ENCODE measurements around the gene UQCC5.
"Not testable (repeated sequence)": the region's sequence is repeated elsewhere in the genome, so short reads cannot be mapped to it uniquely, and the experiment has no call there.

UQCC5 gene

DNA sequence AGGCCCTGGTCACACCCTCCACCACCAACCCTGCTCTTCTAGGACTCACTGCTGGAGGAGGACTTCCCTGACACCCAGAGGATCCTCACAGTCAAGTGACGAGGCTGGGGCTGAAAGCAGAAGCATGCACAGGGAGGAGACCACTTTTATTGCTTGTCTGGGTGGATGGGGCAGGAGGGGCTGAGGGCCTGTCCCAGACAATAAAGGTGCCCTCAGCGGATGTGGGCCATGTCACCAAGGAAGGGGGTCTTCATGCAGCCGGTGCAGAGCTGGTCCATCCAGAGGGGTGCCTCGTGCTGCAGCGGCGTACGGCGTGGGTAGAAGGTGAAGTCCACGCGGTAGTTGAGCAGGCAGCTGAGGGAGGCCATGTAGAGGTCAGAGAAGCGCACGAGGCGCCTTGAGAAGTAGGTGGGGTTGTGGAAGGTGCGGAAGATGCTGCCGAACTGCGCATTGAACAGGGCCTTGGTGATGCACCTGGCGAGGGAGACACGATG is 12.1 kb upstream of the UQCC5 start:
- no peak for FAIRE-seq

DNA sequence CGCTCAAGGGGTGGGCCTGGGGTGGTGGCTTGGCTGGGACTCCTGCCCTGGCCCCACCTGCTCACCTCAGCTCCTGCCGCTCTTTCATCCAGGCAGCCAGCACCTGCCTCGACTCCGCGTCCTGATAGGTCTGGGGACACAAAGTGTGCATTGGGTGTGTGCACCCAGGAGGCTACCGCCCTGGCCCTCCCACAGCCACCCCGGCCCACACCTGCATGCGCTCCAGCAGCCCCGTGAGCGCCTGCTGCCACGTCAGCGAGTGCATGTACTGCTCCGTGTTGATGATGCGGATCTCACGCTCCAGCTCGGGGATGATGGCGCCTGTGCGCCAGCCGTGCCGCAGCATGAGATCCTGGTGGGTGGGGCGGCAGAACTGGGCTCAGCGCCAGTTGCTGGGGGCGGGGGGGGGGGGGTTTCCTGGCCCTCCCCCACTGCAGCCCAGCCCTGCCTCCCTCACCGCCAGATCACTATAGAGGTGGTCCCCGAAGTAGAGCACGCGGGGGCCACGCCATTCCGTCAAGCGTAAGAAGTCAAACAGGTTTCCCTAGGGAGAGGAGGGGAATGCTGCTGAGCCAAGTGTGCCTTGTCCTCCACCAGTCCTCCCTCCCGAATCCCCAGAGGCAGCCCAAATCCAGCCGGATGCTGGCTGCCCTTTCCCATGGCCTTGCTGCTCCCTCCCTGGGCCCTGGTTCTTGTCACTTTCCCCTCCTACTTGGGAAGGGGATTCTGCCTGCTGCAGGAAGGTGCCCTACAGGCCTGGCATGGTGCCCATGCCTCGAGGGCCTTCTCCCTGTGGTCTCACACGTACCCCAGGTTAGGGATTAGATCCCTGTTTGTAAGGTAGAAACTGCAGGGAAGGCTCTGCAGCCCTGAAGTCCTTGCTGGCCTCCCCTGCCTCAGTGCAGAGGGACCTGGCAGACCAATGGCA is 11.4 kb upstream of the UQCC5 start:
- no peak for FAIRE-seq

DNA sequence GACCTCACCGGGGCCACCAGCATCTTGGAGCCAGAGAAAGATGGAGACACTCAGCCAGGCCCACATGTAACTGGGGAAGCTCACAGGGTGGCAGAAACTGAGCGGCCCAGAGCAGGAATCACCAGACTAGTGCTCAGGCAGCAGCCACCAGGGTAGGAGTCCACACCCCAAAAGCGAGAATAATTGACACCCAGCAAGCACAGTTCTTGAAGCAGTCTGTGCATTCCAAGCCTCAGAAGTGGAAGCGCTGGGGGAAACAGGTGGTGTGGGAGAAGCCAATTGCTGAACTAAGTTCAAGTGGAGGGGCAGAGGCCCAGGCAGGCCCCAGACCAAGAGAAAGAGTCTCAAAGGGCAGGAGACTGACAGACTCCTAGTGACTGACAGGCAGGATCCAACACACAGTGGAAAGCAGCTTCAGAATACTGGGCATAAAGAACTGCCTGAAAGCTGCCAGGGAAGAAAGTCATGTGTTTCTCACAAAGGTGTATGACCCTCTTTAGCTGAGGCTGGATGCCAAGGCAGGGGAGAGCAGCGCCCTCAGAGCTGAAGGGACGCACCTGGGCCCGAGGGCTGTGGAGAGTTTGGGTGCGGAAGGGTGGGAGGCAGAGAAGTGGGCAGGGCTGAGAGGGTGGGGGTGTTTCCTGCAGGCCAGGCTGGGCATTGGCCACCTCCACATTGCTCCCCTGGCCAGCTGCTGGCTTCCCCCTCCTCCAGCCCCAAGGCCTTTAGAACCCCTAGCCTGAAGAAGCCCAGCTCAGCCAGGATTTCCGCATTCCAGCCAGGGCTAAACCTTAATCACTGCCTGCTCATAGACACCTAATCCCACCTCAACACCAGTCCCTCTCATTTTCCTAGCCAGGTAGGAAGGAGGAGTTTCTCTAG is 10.5 kb upstream of the UQCC5 start:
- no peak for FAIRE-seq

DNA sequence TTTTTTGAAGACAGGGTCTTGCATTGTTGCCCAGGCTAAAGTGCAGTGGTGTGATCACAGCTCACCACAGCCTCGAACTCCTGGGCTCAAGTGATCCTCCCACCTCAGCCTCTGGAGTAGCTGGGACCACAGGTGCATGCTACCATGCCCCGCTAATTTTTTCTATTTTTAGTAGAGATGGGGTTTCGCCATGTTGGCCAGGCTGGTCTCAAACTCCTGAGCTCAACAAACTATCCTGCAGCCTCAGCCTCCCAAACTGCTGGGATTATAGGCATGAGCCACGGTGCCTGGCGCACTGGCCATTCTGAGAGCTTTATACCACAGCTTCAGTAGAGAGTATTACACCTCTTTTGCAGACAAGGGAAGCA is 9.8 kb upstream of the UQCC5 start:
- not testable (repeated sequence) for FAIRE-seq

DNA sequence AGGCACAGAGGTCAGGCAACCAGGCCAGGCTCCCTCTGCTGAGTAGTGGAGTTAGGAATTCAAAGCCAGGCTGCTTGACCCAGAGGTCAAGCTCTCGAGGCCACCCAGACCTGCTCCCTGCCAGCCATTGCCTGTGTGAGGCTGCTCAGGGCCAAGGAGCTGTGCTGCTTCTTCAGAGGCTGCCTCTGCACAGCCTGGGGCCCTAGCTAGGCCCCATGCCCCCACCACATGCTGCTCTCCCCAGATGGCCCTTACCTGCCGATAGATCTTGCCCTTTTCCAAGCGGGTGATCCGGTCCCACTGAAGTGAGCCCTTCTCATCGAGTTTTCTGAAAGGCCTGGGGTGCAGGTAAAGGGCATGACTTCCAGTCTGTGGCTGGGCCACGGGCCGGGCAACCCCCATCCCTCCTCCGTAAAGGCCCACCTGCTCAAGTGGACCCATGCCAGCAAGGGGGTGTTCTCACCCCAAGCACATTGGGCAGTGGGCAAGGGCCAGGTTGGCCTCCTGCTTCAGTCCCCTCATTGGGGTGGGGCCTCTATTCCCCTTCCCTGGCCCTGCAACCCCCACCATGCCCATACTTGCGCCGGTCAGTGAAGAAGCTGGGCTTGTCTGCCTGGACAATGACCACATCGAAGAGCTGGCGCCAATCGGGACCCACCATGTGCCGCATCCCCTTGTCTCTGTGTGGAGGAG is 9.2 kb upstream of the UQCC5 start:
- FAIRE-seq: no peak

DNA sequence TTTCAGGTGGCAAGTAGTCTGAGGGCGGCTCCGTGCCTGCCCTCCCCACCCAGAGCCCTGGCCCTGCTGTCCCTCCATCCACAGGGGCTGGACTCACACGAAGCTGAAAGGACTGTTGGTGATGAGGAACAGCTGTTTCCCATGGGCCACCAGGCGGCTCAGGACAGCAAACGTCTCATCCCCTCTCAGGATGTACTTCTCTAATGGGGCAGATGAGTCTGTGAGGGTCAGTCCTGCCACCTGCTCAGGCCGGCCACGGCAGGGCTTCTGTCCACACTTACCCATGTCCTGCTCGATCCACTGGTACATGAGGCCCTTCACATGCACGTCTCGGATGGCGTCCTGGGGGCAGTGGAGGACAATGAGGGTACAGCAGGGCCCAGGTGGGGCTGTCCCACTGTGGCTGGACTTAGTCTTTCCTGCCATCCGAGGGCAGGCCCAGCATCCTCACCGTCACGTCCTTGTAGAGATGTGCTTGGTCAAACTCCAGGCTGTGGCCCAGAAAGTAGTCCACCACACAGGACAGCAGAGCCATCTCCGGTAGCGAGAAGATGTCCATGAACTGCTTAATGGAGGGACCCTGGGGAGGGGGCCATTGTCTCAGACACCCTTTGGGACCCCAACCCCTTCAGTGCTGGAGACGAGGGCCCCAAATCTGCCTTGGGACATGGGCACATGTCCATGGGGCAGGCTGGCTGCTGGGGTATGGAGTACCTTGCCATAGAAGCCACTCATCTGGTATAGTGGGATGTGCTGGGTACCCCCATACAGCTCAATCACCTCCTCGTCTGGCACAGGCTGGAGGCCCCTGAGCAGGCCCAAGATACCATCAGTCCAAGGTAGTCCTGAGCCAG is 8.4 kb upstream of the UQCC5 start:
- FAIRE-seq: no peak

DNA sequence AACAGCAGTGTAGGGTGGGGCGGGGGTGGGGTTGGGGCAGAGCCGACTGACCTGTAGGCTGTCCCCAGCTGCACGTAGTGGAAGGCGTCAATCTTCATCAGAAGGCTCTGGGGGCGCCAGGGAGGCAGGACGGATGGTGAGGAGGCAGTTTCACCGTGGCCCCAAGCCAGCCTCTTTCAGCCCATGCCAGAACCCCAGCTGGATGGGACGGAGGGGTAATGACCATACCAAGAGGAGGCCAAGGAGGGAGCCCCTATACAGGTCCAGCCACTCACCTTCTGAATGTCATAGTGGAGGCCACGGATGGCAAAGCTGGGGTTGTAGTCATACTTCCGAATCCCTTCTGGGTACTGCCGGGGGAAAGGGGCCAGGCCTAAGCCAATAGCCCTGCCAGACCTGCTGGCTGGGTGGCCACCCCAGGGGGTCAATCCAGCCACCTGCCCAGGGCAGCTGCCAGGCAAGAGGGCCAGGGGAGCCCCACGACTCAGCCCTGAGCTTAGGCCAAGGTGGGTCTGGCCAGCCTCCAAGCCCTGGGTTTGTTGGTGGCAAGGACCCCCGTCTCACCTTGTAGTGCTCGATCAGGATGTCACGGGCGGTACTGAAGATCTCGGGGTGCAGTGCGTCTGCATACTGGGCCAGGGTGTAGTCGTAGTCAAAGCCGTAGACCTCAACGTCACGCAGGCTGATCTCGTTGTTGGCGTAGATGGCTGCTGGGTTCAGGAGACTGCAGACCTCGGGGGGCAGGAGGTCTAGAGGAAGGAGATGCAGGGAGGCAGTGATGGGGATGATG is 7.6 kb upstream of the UQCC5 start:
- FAIRE-seq: no peak

DNA sequence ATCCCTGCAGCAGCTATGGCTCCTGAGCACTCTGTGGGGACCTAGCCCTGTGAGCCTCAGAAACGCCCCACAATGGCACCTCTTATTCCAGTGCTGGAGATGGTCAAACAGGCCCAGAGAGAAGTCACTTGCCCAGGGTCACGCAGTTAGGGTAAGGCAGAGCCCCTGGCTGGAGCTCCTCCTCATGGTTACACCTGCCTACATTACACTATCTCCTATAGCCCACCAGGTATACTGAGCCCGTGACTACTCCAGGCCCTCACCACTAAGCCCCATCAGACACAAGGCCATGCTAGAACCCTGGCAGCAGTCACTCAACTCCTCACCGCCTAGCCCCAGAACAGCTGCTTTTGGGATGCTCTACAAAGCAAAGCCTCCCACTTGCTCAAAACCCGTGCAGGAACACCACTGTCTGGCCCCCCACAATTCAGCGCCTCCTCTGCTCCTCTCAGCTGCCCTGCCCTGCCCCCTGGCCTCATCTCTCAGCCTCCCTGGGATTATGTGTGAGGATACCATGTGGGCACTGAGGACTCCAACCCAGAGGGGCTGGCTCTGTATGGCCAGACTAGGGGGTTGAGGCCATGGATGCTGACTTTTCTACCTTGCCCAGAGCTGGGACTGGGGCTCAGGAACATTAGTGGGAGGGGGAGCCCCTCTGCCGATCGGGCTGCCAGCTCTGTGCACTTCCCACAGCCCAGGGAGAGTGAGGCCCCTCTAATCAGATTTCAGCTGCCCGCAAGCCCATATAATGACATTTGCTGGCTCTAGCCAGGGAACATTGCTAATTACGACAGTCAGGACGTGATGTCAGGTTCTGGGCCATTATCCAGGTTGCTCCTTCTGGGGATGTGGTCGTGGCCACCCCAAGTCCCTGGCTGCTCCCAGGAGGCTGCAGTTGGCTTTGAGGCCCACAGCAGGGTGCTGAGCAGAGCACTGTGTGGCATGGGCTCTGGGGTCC is 6.8 kb upstream of the UQCC5 start:
- no peak for FAIRE-seq

DNA sequence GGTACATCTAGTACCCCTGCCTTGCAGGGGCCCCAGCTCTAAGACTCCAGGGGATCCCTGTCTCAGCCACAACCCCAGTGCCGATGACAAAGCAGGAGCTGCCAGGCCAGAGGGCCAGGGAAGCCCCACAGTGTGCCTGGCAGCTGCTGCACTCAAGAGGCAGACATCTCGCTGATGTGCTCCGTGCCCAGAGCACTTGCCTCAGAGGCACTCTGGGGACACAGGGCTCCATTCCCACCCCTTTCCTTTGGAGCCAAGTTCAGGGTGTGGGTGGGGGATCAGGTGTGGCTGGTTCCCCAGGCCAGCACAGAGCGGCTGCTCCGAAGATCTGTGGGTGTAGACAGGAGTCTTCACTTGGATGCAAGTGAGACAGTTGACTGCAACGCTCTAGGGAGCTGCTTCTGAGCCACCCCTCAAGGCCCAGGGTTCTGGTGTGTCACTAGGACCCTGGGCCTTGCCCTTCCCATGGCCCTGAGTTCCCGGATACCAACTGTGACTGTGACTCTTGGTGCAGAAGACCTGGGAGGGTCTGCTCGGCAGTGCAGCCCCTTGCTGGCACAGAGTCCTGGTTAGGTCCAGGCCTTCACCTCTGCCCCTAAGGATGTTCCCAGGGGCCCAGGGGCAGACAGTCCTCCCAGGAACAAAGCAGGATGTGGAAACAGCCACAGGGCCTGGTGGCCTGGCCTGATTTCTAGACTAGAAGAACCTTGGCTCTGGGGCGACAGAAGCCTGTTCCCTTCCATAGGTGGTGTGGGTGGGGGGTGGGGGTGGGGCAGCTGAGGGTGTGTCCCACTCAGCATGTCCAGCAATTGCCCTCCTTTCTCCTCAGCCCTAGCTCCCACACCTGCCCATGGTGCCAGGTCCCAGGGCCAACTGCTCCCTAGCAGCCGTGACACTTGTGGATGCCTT is 5.2 kb upstream of the UQCC5 start:
- no peak for FAIRE-seq

DNA sequence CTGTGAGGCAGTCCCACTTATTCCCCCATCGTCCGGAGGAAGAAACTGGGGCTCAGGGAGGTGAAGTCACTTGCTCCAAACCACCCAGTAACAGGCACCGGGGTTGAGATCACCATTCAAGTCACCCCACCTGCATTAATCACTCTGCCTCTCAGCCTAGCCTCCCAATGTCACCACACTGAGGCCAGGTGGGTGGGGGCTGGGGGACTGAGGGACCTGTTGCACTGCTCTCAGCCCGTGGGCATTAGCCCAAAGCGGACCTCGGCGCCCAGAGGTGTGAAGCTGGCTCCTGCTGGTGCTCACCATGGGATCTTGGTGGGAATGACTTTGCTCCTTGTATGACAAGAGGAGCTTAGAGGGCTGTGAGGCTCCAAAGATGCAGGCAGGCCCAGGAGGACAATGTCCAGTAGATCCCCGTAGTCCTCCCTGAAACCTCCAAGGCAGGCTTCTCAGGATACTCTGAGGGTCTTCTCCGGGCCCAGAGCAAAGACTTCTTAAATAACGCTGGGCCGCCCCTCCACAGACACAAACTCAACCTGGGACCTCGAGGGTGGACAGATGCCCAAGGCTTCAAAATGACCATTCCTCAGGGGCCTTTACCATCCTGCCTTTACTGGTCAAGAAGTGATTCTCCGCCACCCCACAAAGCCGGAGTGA is 4.4 kb upstream of the UQCC5 start:
- no peak for FAIRE-seq

DNA sequence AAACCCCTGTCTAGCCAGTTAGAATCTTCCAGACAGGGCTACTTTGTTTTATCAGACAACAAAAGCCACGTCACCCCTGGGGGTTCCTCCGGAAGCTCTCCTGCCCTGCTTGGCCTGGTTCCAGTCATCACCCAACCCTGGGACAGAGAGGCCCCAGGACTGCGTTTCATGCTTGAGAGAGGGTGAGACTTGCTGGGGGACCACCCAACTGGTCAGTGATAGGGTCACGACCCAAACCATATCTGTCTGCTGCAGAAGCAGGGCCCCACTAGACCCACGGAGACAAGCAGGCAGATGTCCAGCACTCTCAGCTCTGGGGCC is 3.9 kb upstream of the UQCC5 start:
- FAIRE-seq: no peak

DNA sequence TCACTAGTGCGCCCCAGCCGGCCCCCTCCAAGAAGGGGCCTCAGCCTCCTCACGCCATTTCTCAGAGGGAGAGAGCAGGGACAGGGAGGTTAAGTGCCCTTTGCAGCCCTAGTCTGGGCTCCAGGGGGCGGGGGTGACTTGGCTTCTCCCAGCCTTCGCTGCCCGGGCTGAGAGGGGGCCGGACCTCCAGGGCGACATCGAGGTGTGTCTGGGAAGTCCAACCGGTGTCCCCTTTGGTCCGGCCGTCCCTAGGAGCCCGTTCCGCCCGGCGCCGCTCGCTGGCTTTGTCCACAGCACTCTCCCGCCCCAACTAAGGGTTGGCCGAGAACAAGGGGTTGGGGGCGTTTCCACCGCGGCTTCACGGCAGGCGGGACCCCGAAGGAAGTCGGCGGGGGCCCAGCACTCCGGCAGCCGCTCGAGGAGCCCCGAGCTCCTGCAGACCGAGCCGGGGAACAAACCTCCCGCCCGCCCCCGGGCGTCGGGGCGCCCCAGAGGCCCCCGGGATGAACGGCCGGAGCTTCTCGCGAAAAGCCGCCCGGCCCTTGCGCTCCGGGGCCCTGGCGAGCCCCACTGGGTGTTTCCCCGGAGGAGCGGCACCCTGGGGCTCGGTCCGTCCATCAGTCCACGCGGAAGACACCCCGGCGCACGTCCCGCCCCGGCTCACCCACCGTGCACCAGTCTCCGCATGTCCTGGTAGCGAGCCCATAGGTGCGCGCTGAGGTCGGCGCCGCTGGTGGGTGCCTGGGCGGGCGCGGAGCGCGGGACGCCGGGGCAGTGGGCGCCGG is 3.4 kb upstream of the UQCC5 start:
- FAIRE-seq: no peak

DNA sequence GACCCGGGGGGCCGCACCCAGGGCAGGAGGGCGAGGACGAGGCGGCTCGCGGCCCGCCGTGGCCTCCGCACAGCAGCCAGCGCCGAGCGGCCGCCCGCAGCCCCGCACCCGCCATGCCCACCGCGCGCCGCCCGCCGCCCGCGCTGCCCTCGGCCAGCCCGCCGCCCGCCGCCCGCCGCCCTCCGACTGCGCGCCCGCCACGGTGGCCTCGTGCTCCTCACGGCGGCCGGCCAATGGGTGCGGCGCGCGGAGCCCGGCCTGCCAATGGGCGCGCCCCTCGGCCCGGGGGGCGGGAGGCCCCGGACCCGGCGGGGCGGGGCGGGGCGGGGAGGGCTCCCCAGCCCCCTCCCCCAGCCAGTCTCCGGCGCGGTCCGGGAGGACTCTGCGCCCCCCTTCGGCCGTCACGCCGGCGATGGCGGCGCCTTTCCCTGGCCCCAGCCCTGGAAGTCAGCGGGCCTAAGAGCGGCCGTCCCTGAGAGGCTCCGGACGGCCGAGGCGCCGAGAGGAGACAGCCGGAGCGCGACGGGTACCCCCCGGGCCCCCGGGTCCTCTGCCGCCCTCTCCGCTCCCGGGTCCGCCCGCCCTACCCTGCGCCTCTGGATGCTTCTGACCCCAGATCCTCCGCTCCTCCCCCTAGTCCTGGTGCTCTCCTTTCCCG is 2.7 kb upstream of the UQCC5 start, which contains the start of gene NT5DC2:
NT5DC2 (minus strand) TSS at position 235 of the 658 bp plus-strand sequence; CDS start at position 115, 120 bp downstream.
- FAIRE-seq: no peak

DNA sequence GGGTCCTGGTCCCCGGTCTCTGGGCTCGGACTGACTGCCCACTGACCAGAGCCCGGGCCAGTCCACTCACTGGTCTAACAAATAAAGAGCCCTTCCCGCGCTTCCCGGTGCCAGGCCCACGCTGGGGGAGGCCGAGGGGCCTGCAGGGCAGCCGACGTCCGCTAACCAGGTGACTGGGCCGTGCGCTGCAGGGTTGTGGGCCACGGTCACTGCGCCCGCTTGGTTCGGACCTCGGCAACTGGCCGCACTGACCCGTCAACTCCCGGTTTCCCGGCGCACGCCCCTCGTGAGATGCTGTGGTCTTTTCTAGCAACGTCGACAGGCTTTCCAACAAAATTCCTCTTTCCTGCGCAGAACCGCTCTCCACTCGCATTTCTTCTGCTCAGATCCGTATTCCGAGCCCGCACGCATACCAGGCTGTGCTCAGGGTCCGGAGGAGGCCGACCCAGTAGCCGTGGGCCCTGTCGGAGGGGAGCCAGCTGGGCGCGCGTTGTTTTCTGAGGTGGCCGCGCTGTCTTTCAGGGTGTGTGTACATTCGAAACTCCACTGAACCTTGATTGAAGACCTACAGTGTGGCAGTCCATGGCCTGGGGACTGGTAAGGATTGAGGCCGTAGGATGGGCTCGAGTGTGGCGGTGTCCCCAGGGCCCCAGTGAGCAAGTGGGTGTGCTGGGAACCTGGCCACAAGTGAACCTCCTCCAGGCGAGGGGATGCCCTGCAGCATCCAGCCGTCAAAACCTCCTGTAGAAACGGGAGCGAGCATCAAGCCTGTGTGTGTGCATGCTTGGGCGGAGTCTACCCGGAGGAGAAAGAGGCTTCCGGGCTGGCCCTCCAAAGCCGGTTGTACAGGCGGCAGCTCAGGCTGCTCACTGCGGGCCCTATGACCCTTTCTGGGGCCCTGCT is 1.9 kb upstream of the UQCC5 start:
- no peak for FAIRE-seq

DNA sequence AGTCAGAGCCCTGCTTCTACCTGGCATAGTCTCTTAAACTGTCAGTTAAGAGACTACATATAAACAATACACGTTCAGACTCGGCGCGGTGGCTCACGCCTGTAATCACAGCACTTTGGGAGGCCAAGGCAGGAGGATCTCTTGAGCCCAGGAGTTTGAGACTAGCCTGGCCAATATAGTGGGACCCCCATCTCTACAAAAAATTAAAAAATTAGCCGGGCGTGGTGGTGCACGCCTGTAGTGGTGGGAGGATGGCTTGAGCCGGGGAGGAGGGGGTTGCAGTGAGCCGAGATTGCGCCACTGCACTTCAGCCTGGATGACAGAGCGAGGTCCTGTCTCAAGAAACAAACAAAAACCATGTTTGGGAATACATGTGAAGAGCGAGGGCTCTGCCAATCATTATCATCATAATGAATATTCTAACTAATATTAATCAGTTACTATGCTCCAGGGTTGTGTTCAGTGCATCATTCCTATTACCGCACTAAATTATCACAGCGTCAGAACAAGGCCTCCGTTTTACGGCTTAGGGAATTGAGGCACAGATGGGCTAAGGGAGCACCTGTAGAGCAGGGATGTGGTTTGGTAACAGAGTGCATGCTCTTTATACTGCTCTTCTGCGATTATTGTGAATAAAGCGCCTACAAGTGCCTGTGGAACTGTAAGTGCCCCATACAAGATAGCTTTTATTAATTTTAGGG is 844 bp upstream of the UQCC5 start:
- FAIRE-seq: no peak

DNA sequence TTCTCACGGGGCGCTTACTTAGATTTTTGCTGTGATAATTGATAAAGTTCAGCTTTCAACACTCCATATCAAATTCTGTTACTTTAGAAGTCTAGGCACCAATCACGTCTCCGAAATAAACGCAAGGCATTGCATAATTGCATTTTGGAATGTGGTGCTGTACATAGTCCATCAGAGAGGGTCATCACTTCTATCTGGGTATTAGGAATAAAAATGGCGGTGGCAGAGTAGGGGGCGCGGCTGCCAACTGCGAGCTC is 365 bp upstream of the UQCC5 start:
- no peak for FAIRE-seq
